IMR-90 (cell line): ENCODE data around the gene STK40. TPM values are rescaled to one million over a fixed set of nuclear protein-coding genes. Genes with fewer than 3 reads are reported as not detected.

ENCODE experiments used
- ATAC-seq: fragments of 200-7000 bp; cut with Tn5 transposase; 2 replicates; pipeline ENCODE4 v1.9.1; 2020; ENCODE audit warnings: low read depth, mild to moderate bottlenecking, moderate library complexity
- BruUV-seq: library from RNA; stranded (reverse); fragments of 400-500 nt; replicated peaks from 2 replicates; lab custom pipeline; 2021; lab: Mats Ljungman, UMichigan
- CTCF ChIA-PET: fragments of 300-600 bp; formaldehyde crosslinking; extraction: SDS; loops from one replicate; lab custom pipeline; 2021; ENCODE audit warnings: antibody characterized with exemption; lab: Yijun Ruan, JAX
- POLR2A ChIA-PET: fragments of 300-600 bp; sonication (Branson Sonifier 250); formaldehyde crosslinking; loops from one replicate; lab custom pipeline; 2022; ENCODE audit warnings: antibody characterized with exemption; ENCODE audit not compliant: unreplicated experiment; lab: Charles Lee
- DNase-seq: peaks from one replicate; pipeline ENCODE4 v3.0.0; 2013
- H2AFZ ChIP-seq: replicated peaks from 2 replicates; pipeline ENCODE3; 2013; ENCODE audit warnings: low read length, mild to moderate bottlenecking; ENCODE audit not compliant: poor library complexity
- H2AK5ac ChIP-seq: 2 replicates; pipeline ENCODE4 v1.6.1; 2013; ENCODE audit warnings: low read depth, low read length, inconsistent platforms
- H2AK9ac ChIP-seq: replicated peaks from 2 replicates; pipeline ENCODE3; 2013; ENCODE audit warnings: mild to moderate bottlenecking, low read depth, low read length, moderate library complexity; ENCODE audit not compliant: poor library complexity
- H2BK120ac ChIP-seq: 2 replicates; pipeline ENCODE4 v1.6.1; 2013; ENCODE audit warnings: low read depth, low read length, inconsistent platforms
- H2BK15ac ChIP-seq: 3 replicates; pipeline ENCODE4 v1.6.1; 2013; ENCODE audit warnings: low read depth, low read length, inconsistent platforms
- H2BK20ac ChIP-seq: 2 replicates; pipeline ENCODE4 v1.6.1; 2013; ENCODE audit warnings: low read depth, mild to moderate bottlenecking, inconsistent platforms, low read length, moderate library complexity
- H2BK5ac ChIP-seq: 2 replicates; pipeline ENCODE4 v1.6.1; 2013; ENCODE audit warnings: mild to moderate bottlenecking, low read depth, low read length, inconsistent platforms; ENCODE audit not compliant: poor library complexity, severe bottlenecking
- H3K14ac ChIP-seq: replicated peaks from 2 replicates; pipeline ENCODE4 v1.6.1; 2013; ENCODE audit warnings: low read depth, low read length, inconsistent platforms
- H3K18ac ChIP-seq: 2 replicates; pipeline ENCODE4 v1.6.1; 2013; ENCODE audit warnings: low read depth, low read length, control low read depth
- H3K23ac ChIP-seq: 2 replicates; pipeline ENCODE4 v1.6.1; 2013; ENCODE audit warnings: low read depth, low read length, inconsistent platforms
- H3K27ac ChIP-seq: 2 replicates; pipeline ENCODE4 v1.5.1; 2013; ENCODE audit warnings: mild to moderate bottlenecking, control low read depth, low read length; ENCODE audit not compliant: insufficient read depth
- H3K27me3 ChIP-seq: 2 replicates; pipeline ENCODE4 v1.6.1; 2013; ENCODE audit warnings: low read length; ENCODE audit not compliant: control insufficient read depth, insufficient read depth
- H3K36me3 ChIP-seq: 2 replicates; pipeline ENCODE4 v1.6.1; 2013; ENCODE audit warnings: low read length, mixed read lengths; ENCODE audit not compliant: control insufficient read depth, insufficient read depth
- H3K4ac ChIP-seq: 2 replicates; pipeline ENCODE4 v1.6.1; 2013; ENCODE audit warnings: low read depth, low read length, inconsistent platforms
- H3K4me1 ChIP-seq: 2 replicates; pipeline ENCODE4 v1.6.1; 2013; ENCODE audit warnings: low read length, mixed read lengths; ENCODE audit not compliant: control insufficient read depth, insufficient read depth
- H3K4me2 ChIP-seq: 2 replicates; pipeline ENCODE4 v1.6.1; 2013; ENCODE audit warnings: low read depth, mild to moderate bottlenecking, control low read depth, low read length, moderate library complexity
- H3K4me3 ChIP-seq: 2 replicates; pipeline ENCODE4 v1.5.1; 2013; ENCODE audit warnings: low read depth, mild to moderate bottlenecking, control low read depth, low read length, moderate library complexity; ENCODE audit not compliant: insufficient read depth
- H3K56ac ChIP-seq: 2 replicates; pipeline ENCODE4 v1.6.1; 2013; ENCODE audit warnings: low read length, inconsistent platforms; ENCODE audit not compliant: insufficient read depth; ENCODE audit errors: extremely low read depth
- H3K79me1 ChIP-seq, 2 experiments: 2 replicates each; pipeline ENCODE4 v1.6.1; 2013; ENCODE audit warnings: low read length in 2 of 2, inconsistent platforms in 1 of 2, low read depth in 1 of 2
- H3K9ac ChIP-seq: 2 replicates; pipeline ENCODE4 v1.6.1; 2013; ENCODE audit warnings: low read depth, low read length, control low read depth
- H3K9me1 ChIP-seq: 2 replicates; pipeline ENCODE4 v1.6.1; 2013; ENCODE audit warnings: low read length, inconsistent platforms; ENCODE audit not compliant: insufficient read depth
- H3K9me3 ChIP-seq: 2 replicates; pipeline ENCODE4 v1.6.1; 2013; ENCODE audit warnings: low read length; ENCODE audit not compliant: control insufficient read depth, insufficient read depth
- H4K20me1 ChIP-seq: 2 replicates; pipeline ENCODE4 v1.6.1; 2013; ENCODE audit warnings: low read length, inconsistent platforms; ENCODE audit not compliant: insufficient read depth
- H4K5ac ChIP-seq: 2 replicates; pipeline ENCODE4 v1.6.1; 2013; ENCODE audit warnings: mild to moderate bottlenecking, low read depth, low read length, control low read depth
- H4K8ac ChIP-seq, 2 experiments: 2 replicates each; pipeline ENCODE4 v1.6.1; 2013; ENCODE audit warnings: low read depth in 2 of 2, low read length in 2 of 2, control low read depth in 1 of 2, inconsistent platforms in 1 of 2
- H4K91ac ChIP-seq: 2 replicates; pipeline ENCODE4 v1.6.1; 2013; ENCODE audit warnings: low read depth, low read length, inconsistent platforms; ENCODE audit not compliant: insufficient read depth
- BHLHE40 ChIP-seq: fragments of 150-350 bp; IDR thresholded peaks from 2 replicates; pipeline ENCODE4 v1.6.1; 2016; ENCODE audit warnings: mild to moderate bottlenecking, low read depth, low read length
- CEBPB ChIP-seq: IDR thresholded peaks from 2 replicates; pipeline ENCODE4 v1.6.1; 2012; ENCODE audit warnings: low read depth, low read length, improper control_type of control experiment
- POLR2A ChIP-seq: IDR thresholded peaks from 2 replicates; pipeline ENCODE4 v1.6.1; 2012; ENCODE audit warnings: mild to moderate bottlenecking, low read depth, low read length
- WGBS, 2 experiments: methylation state at CpG; one replicate each; pipeline versions ENCODE4 v1.1.5 to v1.1.7; 2013; ENCODE audit warnings: missing lambda C conversion rate in 2 of 2; ENCODE audit not compliant: insufficient read length in 1 of 2; ENCODE audit errors: extremely low coverage in 2 of 2; 5-methylcytosine and 5-hydroxymethylcytosine counted together
- dilution Hi-C: fragments of 300-500 bp; cut with HindIII; formaldehyde crosslinking; loops from one replicate; pipeline ENCODE4 v1.14.3; 2018; ENCODE audit warnings: low sequenced_read_pairs; ENCODE audit not compliant: unreplicated experiment
- in situ Hi-C: fragments of 300-500 bp; cut with MboI; formaldehyde crosslinking; loops from 3 replicates; pipeline ENCODE4 v1.14.3; 2019; ENCODE audit warnings: low sequenced_read_pairs, inconsistent platforms, mixed read lengths
- intact Hi-C: fragments of 100-400 bp; cut with micrococcal nuclease; formaldehyde crosslinking; loops from 2 replicates; pipeline ENCODE4 v1.10.0; 2022
- polyA plus RNA-seq, 3 experiments: library from polyadenylated mRNA; depleted of rRNA; stranded (reverse); fragments of >200 nt; gene quantifications; 2 replicates each; pipeline ENCODE4 v1.2.3, GENCODE V29; 2012; ENCODE audit warnings: low replicate concordance in 1 of 3
- total RNA-seq: library from RNA; depleted of rRNA; stranded (reverse); fragments of >200 nt; gene quantifications from 2 replicates; pipeline ENCODE4 v1.2.3, GENCODE V29; 2012

The STK40 gene
- total and polyA plus RNA-seq, 2 of the 4 experiments (the other 2 are of a cell fraction), result 16.0 to 29.9 TPM

DNA sequence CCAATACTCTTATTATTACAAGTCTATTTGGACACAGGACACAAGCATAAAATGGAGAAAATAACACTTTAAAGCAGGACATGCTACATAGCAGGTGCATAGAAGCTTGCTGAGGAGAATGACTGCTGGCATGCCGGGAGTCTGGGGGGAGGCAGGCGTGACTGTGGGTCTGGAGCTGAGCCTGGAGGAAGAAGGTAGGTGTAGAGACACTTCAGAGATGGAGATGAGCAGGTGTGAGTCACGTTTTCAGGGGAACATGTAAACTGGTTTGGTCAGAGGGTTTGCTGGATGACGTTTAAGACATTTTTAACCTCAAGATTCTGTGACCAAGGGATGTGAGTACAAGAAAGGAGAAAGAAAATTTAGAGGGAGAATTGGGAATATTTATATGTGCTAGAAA lies 40.1 kb upstream of the STK40 start:
- Histone ChIP-seq H3K18ac (no peak overlapping the region), H3K27ac (no peak overlapping the region), H3K36me3 (peaks cover 4% of the 10 kb centered on the region), H3K79me1 (no peaks in the 10 kb centered on the region), H3K4me1 (peaks cover 3% of the 10 kb centered on the region; the same call in 1 of the 2 replicates), H3K4ac (no peak overlapping the region), H2AK5ac (no peak overlapping the region), H3K14ac (no peak overlapping the region), H2AFZ (no peak overlapping the region), H3K9me1 (no peaks in the 10 kb centered on the region), H2BK20ac (no peak overlapping the region), H2BK5ac (no peak overlapping the region), H3K56ac (no peak overlapping the region), H4K20me1 (no peaks in the 10 kb centered on the region), H2AK9ac (no peak overlapping the region), H2BK120ac (no peak overlapping the region), H4K5ac (no peak overlapping the region), H4K8ac (no peak overlapping the region), H3K9me3 (no peaks in the 10 kb centered on the region), H2BK15ac (no peak overlapping the region), H3K9ac (no peak overlapping the region), H3K23ac (no peak overlapping the region), H3K27me3 (no peaks in the 10 kb centered on the region), H4K91ac (no peak overlapping the region), H3K4me2 (no peak overlapping the region), H3K4me3 (no peak overlapping the region)
- no TSS peak for BruUV-seq
- POLR2A ChIA-PET, result no interaction called here
- intact Hi-C loops (no loop called here), dilution Hi-C loops (no loop called here), in situ Hi-C loops (no loop called here)
- TF ChIP-seq CEBPB, result no peak
- TF ChIP-seq POLR2A, result no peak
- 0 out of 2 replicates have a peak, but pooled peaks have one; percentile 5 for TF ChIP-seq BHLHE40
- ATAC-seq (no peak), DNase-seq (peak; percentile 25)
- CTCF ChIA-PET, result interaction anchor here (1.1 kb wide), 1 partner anchor 57 kb away, joined by 5 read pairs; no protein-coding TSS in a partner anchor
- WGBS, 2 experiments, result 73% methylated on average over 3 of the region's 4 CpGs; no CpG with 5 or more reads in 1 of the 2 experiments
